Astrocyte of the hippocampus (primary cell): ENCODE data around the gene DDC.
"Not testable (repeated sequence)": the region's sequence is repeated elsewhere in the genome, so short reads cannot be mapped to it uniquely, and the experiment has no call there.

Source experiments
- DNase-seq: peaks from one replicate; pipeline ENCODE4 v3.0.0; 2011; ENCODE audit warnings: low read depth, low spot score

Gene DDC

DNA sequence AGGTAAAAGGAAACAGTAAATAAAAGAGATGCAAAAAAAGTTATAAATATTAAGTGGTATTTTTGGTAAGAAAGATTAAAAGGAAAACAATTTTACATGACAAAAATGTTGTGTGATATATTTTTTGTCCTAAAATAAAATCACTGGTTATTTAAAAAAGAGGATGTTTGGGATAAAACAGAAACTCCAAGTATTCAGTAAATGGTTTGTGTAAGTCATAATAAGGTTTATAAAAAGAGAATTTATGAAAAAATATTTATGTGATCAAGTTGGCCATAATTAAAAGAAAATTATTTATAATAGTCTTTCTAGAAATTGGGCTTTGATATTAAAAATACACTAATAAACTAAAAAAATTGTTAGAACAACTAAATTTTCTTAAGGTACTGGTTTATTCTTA, 76.8 kb downstream of the DDC start:
- no peak for DNase-seq

DNA sequence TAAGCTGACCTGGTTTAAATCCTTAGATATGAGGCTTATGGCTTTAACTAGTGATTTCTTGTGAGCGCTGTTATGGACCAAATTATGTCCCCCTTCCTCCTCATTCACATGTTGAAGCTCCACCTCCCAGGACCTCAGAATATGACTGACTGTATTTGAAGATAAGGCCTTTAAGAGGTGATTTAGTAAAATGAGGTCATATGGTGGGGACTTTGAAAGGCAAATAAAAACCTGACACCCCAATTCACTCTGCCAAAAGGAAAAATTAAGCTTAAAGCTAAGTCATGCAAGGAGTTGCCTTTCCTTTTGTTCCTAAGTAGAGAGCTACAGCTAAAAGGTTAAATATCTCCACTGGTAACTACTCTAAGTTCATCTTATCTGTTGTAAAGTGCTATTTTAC, 78.7 kb downstream of the DDC start:
- no peak for DNase-seq

DNA sequence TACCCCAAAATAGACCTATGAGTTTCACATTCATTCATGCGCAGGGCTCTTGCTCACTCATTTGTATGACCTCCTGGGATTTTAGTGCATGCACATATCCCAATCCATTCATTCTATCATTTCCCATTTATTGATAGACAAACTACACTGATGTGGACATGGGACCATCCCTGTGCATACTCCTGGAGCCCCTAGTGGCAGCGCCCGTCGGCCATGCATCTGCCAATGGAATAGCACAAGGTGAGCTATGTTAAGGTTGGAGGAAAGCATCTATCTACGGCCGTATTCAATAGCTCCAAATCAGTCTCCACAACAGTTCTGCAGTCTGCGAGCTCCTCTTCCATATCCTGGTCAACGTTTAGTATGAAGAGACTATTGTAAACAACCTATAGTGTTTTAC, 83.3 kb downstream of the DDC start:
- no peak for DNase-seq

DNA sequence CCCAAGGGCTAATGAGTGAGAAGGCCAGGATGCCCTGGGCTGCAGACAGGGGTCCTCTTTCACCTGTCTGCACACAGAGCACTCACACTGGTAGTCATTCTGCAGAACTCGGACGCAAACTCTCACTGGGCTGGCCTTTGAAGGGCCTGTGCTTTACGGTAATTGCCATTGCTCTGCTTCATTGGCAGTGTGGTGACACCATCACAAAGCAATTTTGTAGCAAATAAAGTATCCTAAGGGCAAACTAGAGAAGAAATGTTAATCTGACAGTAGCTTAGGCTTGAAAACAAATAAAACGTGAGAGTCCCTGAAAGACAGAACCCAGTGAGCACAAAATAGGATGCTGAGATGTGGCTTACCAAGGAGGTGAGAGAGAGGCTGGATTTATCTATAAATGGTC, 84.4 kb downstream of the DDC start:
- no peak for DNase-seq

DNA sequence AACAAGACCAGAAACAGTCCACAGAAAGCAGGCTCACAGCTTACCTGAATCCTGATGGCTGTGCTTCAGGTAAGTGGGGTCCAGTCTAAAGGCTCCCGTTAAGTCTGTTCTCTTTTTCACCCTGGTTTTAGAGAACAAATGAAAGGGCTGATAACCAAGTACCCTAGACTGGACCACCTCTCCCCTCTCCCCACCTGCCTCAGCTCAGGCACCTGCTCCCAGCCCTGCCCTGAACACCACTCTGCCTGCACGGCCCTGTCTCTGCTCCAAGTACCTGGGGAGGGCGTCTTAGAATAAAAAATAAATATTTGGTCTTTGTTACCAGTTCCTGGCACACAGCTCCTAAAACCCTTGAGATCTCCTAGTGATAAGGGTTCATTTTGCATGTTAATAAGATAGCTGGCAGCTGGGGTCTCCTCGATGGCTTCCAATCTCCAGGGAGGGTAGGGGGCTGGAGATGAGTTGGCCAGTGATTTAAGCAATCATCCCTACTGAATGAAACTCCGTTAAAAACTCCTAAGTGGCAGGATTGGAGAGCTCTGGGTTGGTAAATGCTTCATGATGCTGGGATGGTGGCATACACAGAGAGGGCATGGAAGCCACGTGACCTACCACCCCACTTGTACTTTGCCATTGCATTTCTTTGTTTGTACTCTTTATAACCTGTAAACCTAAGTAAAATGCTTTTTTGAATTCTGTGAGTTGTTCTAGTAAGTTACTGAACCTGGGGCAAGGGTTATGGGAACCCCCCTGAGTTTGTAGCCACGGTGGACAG, 85.3 kb downstream of the DDC start:
- no peak for DNase-seq

DNA sequence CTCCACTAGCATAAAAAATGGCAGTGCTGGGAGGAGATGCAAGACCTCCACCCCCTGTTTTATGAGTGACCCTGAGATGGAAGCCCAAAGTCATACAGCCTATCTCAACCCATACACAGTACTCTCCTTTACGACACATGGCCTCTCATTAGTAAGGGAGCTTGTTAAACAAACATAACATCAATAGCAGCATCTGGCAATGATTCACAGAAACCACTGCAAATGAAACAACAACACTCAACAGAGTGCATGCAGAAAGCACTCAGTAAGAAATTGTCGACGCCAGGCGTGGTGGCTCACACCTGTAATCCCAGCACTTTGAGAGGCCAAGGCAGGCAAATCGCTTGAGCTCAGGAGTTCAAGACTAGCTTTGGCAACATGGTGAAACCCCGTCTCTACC, 87.6 kb downstream of the DDC start:
- DNase-seq, result no peak

DNA sequence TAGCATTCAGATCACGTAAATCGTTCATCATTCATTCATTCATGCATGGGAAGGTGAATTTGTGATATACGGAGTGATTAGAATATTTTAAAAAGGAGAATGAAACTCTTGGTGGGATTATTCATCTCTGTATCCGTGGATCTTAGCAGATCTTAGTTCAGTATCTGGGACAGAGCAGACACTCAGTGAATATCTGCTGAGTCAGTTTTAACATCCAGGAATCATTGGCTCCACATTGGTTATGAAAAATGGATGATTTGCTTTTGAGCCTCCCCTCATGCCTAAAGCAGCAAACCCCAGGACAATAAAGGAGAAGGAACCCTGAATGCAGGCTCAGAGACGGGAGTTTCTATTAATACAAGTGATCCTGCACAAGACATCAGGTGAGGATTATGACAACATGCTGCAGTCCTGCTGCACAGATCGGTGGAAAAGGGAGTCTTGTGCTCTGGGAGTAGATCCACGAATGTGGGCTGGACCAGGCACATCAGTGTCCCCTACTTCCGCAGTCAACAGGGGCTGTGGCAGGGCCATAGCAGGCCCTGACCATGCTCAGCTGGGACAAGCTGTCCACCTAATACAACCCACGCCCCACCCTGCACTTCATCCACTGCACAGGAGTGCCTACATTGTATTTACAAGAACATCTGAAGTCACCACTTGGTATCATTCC, 88.1 kb downstream of the DDC start:
- DNase-seq, result no peak

DNA sequence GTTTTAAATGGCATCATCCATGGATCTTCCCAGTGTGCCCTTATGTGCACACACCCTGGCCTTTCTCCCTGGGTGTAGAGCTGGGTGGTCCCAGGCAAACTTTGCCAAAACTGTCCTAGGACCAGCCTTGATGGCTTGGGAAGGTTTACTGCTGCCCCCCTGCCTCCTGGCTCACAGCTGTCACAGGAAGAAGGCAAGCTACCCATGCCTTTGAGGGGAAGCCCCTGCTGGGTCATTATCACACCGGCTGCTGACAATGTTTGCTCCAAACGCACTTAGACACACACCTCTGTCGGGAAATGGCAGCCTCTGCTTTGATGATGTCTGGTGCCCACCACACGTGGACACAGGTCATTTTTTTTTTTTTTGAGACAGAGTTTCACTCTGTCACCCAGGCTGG, 89.9 kb downstream of the DDC start:
- DNase-seq, result no peak

DNA sequence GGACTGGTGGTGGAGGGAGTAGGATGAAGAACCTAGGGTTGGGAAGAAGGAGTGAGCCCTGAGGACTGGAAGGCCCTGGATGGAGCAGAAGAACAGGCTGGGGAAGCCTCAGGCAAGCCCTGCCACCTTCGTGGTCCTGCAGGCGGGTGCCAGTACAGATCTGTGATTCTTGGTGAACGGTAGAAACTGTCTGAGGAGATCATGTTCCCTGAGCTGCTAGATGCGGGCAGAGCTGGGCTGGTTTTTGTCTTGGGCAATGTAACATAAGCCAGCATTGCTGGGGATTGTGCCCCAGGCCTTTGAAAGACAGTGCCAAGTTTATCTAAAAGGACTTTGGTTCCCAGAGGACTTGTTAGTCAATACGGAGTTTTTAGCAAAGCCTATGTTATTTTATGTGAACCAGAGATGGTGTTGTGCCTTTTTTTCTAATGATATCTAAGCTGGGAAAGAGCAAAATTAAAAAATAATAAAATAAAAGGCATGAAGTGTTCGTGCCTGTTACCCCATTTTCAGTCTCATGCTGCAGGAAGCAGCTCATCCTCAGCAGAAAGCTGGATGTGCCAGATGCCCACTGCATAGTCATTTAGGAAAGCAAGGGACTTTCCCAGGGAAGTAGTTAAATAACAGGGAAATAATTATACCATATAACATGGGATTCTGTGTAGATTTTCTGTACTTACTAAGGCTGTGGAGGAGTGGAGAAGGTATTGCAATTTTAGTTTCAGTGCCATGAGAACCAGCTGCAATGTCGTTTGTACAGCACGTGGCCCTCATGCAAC, 90.6 kb downstream of the DDC start:
- DNase-seq, result no peak

DNA sequence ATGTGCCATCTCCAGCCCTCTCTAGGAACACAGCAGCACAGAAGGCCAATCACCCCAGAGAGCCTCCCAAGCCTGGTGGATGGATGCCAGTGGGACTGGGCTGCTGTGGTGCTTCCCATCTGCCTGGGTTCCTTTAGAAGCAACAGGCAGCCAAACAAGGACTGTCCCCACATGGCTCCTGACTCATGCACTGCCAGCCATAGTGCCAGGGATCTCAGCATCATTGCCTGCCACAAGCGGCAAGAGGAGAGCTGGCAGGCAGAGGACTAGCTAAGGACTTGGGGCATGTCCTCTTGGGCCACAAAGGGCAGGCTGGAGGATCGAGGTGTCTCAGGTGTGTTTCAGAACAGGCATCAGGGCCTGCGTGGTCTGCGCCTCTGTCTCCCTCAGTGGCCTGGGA, 91.7 kb downstream of the DDC start:
- no peak for DNase-seq

DNA sequence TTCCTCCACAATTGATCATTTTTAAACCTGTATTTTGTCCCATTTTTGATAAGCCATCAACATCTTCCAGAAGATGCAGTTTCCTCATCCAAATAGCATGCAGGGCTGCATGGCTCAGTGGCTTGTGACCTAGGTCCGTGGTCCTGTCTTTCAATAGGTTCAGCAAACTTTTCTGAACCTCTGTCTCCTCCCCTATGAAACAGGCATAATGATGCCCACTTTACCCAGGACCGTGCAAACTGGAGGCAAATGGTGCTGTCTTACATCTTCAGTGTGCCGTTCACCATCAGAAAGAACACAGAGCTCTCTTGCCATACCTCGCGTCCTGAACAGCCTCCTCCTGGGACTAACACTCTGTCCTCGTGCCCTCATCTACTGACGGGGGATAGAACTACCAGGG, 92.8 kb downstream of the DDC start:
- DNase-seq, result no peak

DNA sequence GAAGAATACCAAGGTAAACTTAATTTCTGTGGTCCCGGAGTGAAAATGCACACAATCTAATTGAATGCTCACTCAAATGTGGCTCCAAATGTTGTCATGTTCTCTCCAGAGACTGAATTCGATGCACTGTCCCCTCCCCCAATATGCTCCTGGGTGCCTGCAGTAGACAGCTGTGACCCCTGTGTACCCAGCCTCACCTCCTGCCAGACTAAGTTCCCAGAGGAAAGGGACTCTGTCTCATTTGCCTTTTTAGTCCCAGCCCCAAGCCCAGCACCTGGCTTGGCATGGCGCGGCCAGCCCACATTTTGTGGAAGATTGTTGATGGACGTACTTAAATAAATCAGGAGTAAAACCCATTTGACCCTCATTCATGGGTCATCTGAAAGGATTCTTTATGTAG, 93.2 kb downstream of the DDC start:
- no peak for DNase-seq

DNA sequence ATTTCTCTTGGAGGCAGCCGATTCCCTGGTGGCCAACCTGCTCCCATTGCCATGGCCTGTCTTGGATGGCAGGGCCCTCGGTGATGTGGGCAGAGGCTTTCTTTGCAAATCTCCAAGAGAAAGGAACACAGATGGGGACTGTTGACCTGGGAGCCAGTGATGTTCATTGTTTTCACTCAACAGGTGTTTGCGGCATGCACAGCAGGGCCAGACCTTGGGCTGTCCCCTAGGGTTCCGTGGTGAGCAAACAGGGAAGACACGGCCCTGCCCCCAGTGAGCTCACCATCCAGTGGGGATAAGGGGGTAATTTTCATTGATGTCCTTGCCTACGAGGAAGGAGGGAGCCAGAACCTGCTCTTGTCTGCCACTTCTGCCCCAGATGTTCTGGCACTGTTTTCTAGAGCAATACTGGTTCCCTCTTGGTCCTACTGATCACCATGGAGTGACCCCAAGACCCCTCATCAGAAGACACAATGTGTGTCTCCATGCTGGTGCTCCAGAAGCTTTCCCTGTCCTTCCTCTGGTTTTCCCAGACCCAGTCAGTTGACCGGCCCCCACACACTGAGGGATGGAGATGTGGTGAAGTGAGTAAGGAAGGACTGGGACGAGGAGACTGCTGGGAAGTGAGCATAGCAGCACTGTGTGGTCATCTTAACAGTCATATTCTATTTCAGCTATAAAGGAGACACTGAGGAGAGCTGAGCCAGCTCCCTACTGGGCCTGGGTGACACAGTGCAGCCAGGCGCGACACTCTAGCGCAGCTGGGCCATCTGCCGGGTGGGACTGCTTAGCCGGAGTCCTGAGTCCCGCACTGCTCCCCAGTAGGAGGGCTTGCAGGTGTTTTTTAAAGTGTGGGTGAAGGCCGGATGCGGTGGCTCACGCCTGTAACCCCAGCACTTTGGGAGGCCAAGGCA, 94.7 kb downstream of the DDC start:
- no peak for DNase-seq

DNA sequence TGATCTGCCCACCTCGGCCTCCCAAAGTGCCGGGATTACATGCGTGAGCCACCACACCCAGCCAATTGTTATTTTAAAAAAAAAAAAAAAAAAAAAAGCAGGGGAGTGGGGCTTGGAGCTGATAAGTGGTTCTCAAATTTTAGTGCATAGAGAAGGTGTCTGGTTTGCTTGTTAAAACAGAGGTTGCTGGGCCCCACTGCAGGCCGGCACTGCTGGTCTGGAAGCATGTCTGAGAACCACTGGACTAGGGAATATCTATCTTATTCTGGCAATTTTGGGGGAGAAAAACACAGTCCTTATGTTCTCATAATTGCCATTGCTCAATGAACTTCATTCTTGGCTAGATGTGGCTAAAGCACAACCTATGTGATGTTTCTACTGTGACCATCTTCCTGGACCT, 96.0 kb downstream of the DDC start:
- no peak for DNase-seq

DNA sequence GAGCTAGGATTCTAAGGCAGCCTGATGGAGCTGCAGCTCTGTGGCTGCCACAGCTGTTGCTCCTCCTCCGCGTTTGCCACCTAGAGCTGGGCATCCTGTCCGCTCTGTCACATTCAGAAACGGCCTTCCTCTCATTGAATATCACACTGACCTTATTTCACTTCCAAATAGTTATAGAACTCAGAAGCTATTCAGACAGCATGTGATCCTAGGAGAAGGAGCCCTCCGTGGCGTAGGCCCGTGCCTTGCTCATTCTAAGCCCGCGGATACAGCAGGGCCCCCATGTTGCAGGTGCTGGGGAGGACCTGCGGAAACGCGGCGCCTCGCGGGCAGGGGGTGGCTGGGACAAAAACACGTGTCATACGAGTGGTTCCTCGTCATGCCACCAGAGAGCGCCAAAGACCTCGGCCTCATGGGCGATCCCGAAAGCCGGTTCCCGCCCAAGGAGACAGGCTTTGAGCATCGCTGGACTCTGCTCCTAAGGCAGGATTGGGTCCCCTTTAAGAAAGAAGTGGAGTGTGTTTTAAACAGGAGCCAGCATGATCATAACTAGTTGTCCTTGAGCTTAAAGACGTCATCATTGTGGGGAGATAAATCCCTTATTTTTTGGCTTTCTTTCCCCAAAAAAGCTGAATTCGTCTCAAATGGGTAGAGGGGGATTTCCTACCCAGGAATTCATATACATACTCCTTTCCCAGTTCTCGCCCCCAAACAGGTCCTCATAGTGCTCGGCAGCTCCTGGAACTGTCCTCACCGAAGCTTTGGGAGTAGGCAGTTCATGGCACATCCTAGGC, 97.2 kb downstream of the DDC start:
- DNase-seq, result peak; percentile 85

DNA sequence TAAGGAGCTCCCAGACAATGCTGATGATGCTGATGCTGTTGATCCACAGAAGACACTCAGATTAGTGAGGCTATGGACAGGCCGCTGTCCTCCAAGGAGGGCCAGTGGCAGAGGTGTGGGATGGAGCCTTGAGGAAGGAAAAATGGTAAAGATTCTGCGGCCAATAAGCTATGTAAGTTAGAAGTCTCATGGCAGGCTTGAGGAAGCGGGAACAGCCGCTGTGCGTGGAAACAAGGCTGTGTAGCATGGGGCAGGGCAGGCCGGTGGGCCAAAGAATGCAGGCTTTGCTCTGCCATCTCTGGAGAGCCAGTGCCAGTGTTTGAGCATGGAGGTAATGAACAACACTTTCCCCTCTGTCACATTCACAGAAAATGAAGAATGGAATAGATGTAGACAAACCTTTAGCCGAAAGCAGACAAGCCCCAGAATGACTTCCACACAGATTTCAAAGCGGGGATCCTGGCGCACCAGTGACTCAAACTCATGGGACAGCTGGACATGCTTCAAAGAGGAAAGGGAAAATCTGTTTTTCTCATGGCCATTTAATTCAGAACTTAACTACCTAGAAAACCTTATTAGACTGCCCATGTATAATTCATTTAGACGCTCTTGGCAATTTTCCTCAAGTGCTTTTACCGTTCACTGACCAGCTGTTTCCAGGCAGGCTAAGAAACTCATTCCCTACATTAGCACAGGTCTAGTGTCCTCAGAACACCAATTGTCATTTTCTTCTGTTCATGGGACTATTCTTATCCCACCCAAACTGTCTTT, 98.2 kb downstream of the DDC start:
- DNase-seq, result peak; percentile 46

DNA sequence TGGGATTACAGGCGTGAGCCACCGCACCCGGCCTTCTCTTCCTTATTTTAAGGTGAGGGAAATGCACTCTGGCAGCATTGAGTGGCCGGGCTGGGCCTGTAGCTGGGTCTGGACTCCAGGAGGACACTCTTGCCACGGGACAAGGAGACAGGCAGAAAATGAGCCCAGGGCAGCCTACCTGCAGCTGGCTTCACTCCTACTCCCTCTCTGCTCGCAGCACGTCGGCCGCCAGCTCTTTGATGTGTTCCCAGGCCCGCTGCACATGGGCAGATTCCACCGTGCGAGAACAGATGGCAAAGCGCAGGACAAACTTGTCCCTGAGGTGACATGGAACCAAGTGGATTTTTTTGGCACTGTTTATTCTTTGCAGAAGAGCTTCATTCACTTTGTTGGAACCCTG, 102.2 kb downstream of the DDC start:
- no peak for DNase-seq

DNA sequence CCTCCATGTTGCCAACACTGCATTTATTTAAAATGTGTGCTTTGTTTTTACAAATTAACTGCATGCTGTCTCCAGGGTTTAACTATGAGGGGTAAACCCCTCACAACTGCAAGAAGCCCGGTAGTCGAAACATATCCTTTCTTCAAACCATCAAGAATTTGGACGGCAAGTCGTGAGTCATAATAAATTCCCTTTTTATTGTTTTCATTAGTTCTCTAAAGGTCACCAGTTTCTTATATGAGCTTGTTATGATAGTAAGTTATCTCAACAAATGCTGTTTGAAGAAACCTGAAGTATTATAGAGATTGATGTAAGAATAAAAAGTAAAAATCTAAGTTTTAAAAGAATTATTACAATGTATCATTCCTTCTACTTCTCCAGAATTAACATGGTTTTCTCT, 102.8 kb downstream of the DDC start:
- no peak for DNase-seq

DNA sequence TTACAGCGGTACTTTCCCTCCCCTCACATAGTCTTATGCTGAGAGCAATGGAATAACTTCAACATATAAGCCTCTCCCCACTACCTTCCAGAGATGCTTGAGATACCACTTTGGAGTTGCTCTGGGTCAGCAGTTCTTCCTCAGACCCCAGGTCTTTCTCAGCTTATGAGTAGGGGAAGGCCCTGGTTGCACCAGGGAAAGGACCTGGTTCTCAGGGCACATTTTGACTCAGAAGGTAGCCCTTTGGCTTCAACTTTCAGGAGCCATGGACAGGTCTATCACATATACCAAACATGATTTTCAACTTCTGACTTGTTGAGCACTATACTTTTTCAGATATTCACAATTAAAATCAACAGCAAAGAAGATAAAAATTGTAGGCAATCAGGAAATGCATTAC, 103.5 kb downstream of the DDC start:
- no peak for DNase-seq

DNA sequence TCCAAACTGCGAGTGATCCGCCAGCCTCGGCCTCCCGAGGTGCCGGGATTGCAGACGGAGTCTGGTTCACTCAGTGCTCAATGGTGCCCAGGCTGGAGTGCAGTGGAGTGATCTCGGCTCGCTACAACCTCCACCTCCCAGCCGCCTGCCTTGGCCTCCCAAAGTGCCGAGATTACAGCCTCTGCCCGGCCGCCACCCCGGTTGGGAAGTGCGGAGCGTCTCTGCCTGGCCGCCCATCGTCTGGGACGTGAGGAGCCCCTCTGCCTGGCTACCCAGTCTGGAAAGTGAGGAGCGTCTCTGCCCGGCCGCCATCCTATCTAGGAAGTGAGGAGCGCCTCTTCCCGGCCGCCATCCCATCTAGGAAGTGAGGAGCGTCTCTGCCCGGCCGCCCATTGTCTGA, 106.0 kb downstream of the DDC start:
- DNase-seq, result not testable (repeated sequence)
